ENCODE results near the gene RAB18. TPM values are rescaled to one million over a fixed set of nuclear protein-coding genes. Genes with fewer than 3 reads are reported as not detected.

The RAB18 gene
- total RNA-seq, 1 experiment from 2014 or later, result 154 TPM

DNA sequence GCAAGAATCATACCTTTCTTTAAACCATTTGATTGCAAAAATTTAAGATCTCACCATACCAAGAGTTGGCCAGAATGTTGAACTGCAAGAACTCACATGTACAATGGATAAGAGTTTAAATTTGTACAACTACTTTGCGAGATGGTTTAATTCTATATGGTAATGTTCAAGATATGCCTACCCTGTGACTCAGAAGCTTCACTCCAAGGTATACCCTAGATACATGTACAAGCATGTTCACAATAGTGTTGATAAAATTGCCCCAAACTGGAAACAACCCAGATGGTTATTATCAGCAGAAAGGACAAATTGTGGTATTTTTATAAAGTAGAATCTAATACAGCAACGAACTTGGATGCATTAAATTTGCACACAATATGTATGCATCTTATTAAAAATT lies 25.1 kb upstream of the RAB18 start:
- no peaks in the 10 kb centered on the region for H3K36me3 Mint-ChIP-seq (ENCODE audit: insufficient read depth, unreplicated experiment)
- intact Hi-C loops (cut with micrococcal nuclease; ENCODE audit: unreplicated experiment), result no loop called here
- no TSS peak for BruUV-seq (replicated peaks)
- Histone ChIP-seq H3K4me3 (ENCODE audit: low read depth, low read length) (no peak overlapping the region), H3K4me1 (peaks cover 8% of the 10 kb centered on the region; the same call in 1 of the 2 replicates), H3K9me3 (no peaks in the 10 kb centered on the region), H3K36me3 (ENCODE audit: control insufficient read depth, insufficient read depth, low read length) (no peaks in the 10 kb centered on the region), H3K27me3 (replicated peaks; ENCODE audit: control insufficient read depth, insufficient read depth, low read length) (no peaks in the 10 kb centered on the region)
- H3K4me1 Mint-ChIP-seq (ENCODE audit: low read depth, unreplicated experiment), result peaks cover 7% of the 10 kb centered on the region
- DNase-seq, result no peak
- no peaks in the 10 kb centered on the region for H3K27me3 Mint-ChIP-seq (ENCODE audit: insufficient read depth, unreplicated experiment)
- H3K9me3 Mint-ChIP-seq (ENCODE audit: unreplicated experiment), result peaks cover 8% of the 10 kb centered on the region
- TF ChIP-seq, protein P1, sequence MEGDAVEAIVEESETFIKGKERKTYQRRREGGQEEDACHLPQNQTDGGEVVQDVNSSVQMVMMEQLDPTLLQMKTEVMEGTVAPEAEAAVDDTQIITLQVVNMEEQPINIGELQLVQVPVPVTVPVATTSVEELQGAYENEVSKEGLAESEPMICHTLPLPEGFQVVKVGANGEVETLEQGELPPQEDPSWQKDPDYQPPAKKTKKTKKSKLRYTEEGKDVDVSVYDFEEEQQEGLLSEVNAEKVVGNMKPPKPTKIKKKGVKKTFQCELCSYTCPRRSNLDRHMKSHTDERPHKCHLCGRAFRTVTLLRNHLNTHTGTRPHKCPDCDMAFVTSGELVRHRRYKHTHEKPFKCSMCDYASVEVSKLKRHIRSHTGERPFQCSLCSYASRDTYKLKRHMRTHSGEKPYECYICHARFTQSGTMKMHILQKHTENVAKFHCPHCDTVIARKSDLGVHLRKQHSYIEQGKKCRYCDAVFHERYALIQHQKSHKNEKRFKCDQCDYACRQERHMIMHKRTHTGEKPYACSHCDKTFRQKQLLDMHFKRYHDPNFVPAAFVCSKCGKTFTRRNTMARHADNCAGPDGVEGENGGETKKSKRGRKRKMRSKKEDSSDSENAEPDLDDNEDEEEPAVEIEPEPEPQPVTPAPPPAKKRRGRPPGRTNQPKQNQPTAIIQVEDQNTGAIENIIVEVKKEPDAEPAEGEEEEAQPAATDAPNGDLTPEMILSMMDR (IDR thresholded peaks at IDR 0.05; ENCODE audit: insufficient read depth in 1 of 2, low read depth in 1 of 2, low read length in 1 of 2, severe bottlenecking in 1 of 2, unreplicated experiment in 1 of 2), result no peak
- CTCF ChIA-PET, result no interaction called here
- H3K27ac Mint-ChIP-seq (ENCODE audit: unreplicated experiment), result no peak overlapping the region
- POLR2A ChIA-PET, result no interaction called here
- no peak overlapping the region for H3K4me3 Mint-ChIP-seq (ENCODE audit: unreplicated experiment)

DNA sequence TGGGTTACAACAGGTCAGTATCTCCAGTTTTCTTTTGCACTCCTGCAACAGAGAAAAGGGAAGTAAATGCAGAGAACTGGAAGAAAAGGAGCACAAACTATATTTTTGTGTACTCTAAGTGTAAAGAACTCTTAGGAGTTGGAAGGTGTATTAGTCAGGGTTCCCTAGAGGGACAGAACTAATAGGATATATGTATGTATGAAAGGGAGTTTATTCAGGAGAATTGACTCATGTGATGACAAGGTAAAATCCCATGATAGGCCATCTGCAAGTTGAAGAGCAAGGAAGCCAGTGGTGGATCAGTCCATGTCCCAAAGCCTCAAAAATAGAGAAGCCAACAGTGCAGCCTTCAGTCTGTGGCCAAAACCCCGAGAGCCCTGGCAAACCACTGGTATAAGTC lies 22.6 kb upstream of the RAB18 start:
- CTCF ChIA-PET, result no interaction called here

DNA sequence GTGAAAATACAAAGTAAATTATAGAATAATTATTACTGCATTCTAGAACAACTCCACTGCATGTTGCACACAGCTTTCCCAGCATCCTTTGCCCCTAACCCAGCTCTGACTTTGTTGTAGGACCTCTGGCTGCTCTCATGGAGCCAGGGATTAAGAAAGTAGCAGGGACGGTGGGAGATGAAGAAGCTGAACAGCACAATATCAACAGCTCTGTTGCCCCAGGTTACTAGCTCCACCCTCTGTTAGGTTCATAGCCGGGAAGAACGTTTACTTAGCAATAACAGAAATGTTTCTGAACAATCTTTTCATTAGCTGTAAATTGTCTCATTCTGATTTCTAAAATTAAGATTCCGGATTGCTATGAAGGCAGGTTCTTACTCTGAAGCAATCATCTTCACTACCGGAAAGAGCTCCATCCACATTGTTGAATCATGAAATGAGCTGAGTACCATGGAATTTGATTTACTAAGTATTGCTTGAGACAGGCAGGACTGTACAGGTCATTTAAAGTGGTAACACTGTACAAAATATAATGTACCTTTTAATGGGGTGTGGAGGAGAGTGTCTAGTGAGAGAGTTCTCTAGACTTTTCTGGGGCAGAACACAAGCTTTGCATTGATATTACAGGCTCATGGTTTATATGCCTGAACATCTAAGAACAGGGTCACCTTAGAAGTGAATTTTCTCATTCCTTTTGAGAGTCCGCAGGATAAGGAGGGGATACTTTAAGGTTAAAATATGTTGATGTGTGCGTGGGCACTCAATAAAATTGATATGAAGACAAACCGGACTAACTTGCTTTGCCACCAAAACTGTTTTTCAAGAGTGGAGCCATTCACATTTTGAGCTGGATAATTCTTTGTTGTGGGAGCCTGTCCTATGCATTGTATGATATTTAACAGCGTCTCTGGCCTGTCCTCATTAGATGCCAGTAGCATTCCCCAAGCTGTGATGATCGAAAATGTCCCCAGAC lies 20.8 kb upstream of the RAB18 start:
- DNase-seq, result peak in 1 of 2 experiments; percentile 44
- Mint-ChIP-seq H3K4me1 (ENCODE audit: low read depth, unreplicated experiment) (peaks cover 7% of the 10 kb centered on the region), H3K27ac (ENCODE audit: unreplicated experiment) (no peak overlapping the region), H3K36me3 (ENCODE audit: insufficient read depth, unreplicated experiment) (no peaks in the 10 kb centered on the region), H3K4me3 (ENCODE audit: unreplicated experiment) (no peak overlapping the region), H3K9me3 (ENCODE audit: unreplicated experiment) (peaks cover 3% of the 10 kb centered on the region), H3K27me3 (ENCODE audit: insufficient read depth, unreplicated experiment) (peaks cover 4% of the 10 kb centered on the region)
- Histone ChIP-seq H3K27me3 (replicated peaks; ENCODE audit: control insufficient read depth, insufficient read depth, low read length) (no peaks in the 10 kb centered on the region; the same call in 1 of the 2 replicates), H3K4me3 (ENCODE audit: low read depth, low read length) (no peak overlapping the region), H3K36me3 (ENCODE audit: control insufficient read depth, insufficient read depth, low read length) (no peaks in the 10 kb centered on the region), H3K4me1 (peaks cover 8% of the 10 kb centered on the region; the same call in 1 of the 2 replicates), H3K9me3 (no peaks in the 10 kb centered on the region)
- CTCF ChIA-PET, result interaction anchor here (1.1 kb wide), 1 partner anchor 37 kb away, joined by 5 read pairs; no protein-coding TSS in a partner anchor
- TF ChIP-seq, protein P1 (IDR thresholded peaks at IDR 0.05; ENCODE audit: insufficient read depth in 1 of 2, low read depth in 1 of 2, low read length in 1 of 2, severe bottlenecking in 1 of 2, unreplicated experiment in 1 of 2), result no peak
- intact Hi-C loops (cut with micrococcal nuclease; ENCODE audit: unreplicated experiment), result no loop called here
- POLR2A ChIA-PET, result no interaction called here
- no TSS peak for BruUV-seq (replicated peaks)

More for the DNA sequence above, 22.6 kb upstream of the RAB18 start:
- H3K9me3 ChIP-seq, result no peaks in the 10 kb centered on the region
- Mint-ChIP-seq H3K4me3 (ENCODE audit: unreplicated experiment) (no peak overlapping the region), H3K27ac (ENCODE audit: unreplicated experiment) (no peak overlapping the region), H3K36me3 (ENCODE audit: insufficient read depth, unreplicated experiment) (no peaks in the 10 kb centered on the region), H3K27me3 (ENCODE audit: insufficient read depth, unreplicated experiment) (peaks cover 4% of the 10 kb centered on the region), H3K9me3 (ENCODE audit: unreplicated experiment) (peaks cover 8% of the 10 kb centered on the region), H3K4me1 (ENCODE audit: low read depth, unreplicated experiment) (peaks cover 7% of the 10 kb centered on the region)
- H3K4me1 ChIP-seq, result peaks cover 8% of the 10 kb centered on the region; the same call in 1 of the 2 replicates
- no peak overlapping the region for H3K4me3 ChIP-seq (ENCODE audit: low read depth, low read length)
- no peaks in the 10 kb centered on the region; the same call in 1 of the 2 replicates for H3K27me3 ChIP-seq (replicated peaks; ENCODE audit: control insufficient read depth, insufficient read depth, low read length)
- intact Hi-C loops (cut with micrococcal nuclease; ENCODE audit: unreplicated experiment), result no loop called here
- no peaks in the 10 kb centered on the region for H3K36me3 ChIP-seq (ENCODE audit: control insufficient read depth, insufficient read depth, low read length)
- BruUV-seq (replicated peaks), result no TSS peak
- POLR2A ChIA-PET, result no interaction called here
- TF ChIP-seq, protein P1 (IDR thresholded peaks at IDR 0.05; ENCODE audit: insufficient read depth in 1 of 2, low read depth in 1 of 2, low read length in 1 of 2, severe bottlenecking in 1 of 2, unreplicated experiment in 1 of 2), result no peak
- no peak for DNase-seq
